ENCODE data around the gene UBE2J1.
"Not testable (repeated sequence)": the region's sequence is repeated elsewhere in the genome, so short reads cannot be mapped to it uniquely, and the experiment has no call there.

The UBE2J1 gene

GRCh38 chr6:89324304-89324703 lies 28.2 kb downstream of the UBE2J1 start:
- DNase-seq (ENCODE audit: extremely low spot score, insufficient read length, low read depth) (no peak), FAIRE-seq (no peak)

DNA sequence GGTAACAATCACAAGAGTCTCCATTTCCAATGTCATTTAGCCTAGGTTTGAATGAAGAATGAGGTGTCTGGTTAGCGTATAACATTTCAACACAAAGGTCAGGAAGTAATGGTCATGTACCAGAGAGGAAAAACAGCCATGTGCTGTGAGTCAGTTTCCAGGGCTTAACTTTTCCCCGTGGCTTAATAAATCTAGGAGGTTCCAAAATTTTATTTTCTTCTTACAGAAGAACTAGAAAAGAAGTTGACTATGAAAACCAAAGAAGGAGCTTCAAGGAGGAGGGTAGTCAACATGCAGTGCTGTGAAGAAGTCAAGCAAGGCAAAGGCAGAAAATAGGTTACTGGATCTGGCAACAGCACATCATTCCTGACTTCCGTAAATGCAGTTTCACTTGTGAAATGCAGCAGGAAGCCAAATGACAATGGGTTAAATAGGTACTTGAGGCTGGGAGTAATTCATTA lies 29.0 kb downstream of the UBE2J1 start:
- DNase-seq (ENCODE audit: extremely low spot score, insufficient read length, low read depth) = no peak
- FAIRE-seq = no peak

GRCh38 chr6:89321131-89321970 lies 31.2 kb downstream of the UBE2J1 start:
- peak; percentile 66 for FAIRE-seq
- no peak for DNase-seq (ENCODE audit: extremely low spot score, insufficient read length, low read depth)

GRCh38 chr6:89320012-89320559 lies 32.4 kb downstream of the UBE2J1 start:
- DNase-seq (ENCODE audit: extremely low spot score, insufficient read length, low read depth) (no peak), FAIRE-seq (no peak)

- FAIRE-seq (no peak), DNase-seq (ENCODE audit: extremely low spot score, insufficient read length, low read depth) (no peak)
Observed at GRCh38 chr6:89317067-89317466, 35.5 kb downstream of the UBE2J1 start.

- FAIRE-seq = no peak
- DNase-seq (ENCODE audit: extremely low spot score, insufficient read length, low read depth) = no peak
Observed at GRCh38 chr6:89315249-89315885, 37.2 kb downstream of the UBE2J1 start, which contains the start of gene GABRR2. TSS of gene GABRR2 (minus strand) at chr6:89315299. CDS start at chr6:89315165, 134 bp downstream.

DNA sequence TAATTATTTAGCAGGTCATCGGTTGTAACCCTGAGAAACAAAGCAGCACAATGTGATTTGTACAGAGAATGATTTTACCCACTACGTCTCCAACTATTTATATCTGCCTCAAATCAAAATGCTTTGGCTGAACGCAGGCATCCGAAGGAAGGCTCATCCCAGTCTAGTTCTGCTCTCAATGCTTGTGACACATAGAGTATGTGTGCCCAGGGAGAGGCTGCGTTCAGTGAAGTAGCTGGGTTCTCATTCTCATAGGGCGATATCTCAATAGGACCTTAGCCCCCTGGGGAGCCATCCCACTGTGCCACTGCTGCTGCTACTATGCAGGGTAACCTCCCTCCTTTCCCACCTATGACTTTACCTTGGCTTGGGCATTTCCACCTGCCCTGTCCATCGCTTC lies 37.8 kb downstream of the UBE2J1 start:
- FAIRE-seq = no peak
- no peak for DNase-seq (ENCODE audit: extremely low spot score, insufficient read length, low read depth)

DNA sequence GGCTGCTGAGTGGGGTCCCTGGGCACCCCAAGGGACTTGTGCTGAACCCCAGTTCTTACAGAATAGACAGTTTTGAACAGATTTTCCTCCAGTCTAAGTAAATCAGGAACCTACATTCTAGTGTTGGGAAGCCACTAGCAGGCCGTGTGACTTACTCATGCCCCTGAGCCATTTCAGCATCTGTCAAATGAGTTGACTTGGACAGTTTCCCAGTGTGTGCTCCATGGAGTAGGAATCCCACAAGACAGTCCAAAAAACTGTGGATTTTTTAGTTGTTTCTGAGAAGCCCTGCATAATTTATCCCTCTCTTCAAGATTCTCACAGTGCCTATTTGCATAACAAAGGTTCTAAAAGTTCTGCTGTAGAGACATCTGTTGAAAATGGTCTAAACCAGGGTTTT lies 39.5 kb downstream of the UBE2J1 start:
- no peak for FAIRE-seq
- no peak for DNase-seq (ENCODE audit: extremely low spot score, insufficient read length, low read depth)

- no peak for FAIRE-seq
- DNase-seq (ENCODE audit: extremely low spot score, insufficient read length, low read depth) = no peak
Observed at GRCh38 chr6:89311853-89312531, 40.5 kb downstream of the UBE2J1 start.

DNA sequence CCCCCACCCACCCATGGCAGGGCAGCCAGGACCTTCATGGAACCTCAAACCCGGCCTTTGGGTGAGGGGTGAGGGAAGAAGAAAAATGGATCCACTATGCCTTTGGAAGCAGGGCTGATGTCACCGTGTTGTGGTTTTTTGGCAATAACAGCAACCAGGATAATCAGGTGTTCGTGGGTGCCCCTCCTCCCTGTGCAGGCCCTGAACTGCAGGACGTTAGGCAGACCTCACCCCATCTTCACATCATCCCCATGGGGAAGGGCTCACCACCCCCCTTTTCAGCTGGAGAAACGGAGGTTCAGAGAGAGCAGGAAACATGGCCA lies 41.0 kb downstream of the UBE2J1 start:
- no peak for DNase-seq (ENCODE audit: extremely low spot score, insufficient read length, low read depth)
- FAIRE-seq = no peak

GRCh38 chr6:89310929-89311328 lies 41.6 kb downstream of the UBE2J1 start:
- FAIRE-seq = no peak

DNA sequence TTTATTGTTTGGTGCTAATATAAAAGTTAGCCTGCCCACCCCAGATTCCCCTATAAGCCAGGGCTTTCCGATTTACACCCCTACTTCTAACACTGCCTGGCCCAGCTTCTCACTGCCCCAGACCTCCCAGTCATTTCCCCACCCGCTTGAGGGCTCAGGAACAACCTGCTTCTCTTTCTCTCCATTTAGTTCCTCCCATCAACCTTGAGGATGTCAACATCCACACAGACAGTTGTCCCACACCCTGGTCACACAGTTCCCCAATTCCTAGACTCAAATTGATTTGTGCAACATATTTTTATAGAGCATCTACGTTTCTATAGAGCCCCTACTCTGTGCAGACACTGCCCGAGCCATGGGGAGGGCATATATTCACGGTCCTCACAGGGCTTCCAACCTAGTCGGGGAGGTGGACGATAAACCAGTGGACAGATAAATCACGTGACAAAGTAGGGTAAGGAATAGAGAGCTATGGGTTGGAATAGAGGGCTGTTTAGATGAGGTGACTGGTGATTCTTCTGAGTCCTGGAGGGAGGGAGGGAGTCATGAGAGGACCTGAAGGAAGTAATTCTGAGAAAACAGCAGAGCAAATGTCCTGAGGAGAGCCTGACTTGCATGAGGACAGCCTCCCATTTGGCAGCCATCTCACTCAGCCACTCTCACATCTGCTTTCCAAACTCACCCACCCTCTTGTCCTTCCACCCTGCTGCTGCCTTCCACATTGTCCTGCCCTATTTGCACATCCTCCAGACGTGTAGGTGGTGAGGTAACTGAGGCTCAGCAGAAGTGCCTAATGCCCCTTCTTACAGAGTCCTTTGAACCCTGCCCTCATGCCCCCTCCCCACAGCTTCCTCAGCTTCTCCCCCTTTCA lies 43.8 kb downstream of the UBE2J1 start:
- FAIRE-seq = no peak

More at GRCh38 chr6:89310929-89311328, 41.6 kb downstream of the UBE2J1 start:
- no peak for DNase-seq (ENCODE audit: extremely low spot score, insufficient read length, low read depth)

DNA sequence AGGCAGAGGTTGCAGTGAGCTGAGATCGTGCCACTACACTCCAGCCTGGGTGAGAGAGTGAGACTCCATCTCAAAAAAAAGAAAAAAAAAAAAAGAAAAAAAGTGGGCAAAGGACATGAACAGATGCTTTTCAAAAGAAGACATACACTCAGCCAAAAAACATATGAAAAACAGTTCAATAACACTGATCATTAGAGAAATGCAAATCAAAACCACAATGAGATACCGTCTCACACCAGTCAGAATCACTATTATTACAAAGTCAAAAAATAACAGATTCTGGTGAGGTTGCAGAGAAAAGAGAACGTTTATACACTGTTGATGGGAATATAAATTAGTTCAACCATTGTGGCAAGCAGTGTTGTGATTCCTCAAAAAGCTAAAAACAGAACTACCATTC lies 48.0 kb downstream of the UBE2J1 start:
- not testable (repeated sequence) for FAIRE-seq; DNase-seq (ENCODE audit: extremely low spot score, insufficient read length, low read depth)

More for the DNA sequence above, 43.8 kb downstream of the UBE2J1 start:
- DNase-seq (ENCODE audit: extremely low spot score, insufficient read length, low read depth) = no peak

- DNase-seq (ENCODE audit: extremely low spot score, insufficient read length, low read depth) (no peak), FAIRE-seq (no peak)
Observed at GRCh38 chr6:89302936-89303335, 49.6 kb downstream of the UBE2J1 start.

DNA sequence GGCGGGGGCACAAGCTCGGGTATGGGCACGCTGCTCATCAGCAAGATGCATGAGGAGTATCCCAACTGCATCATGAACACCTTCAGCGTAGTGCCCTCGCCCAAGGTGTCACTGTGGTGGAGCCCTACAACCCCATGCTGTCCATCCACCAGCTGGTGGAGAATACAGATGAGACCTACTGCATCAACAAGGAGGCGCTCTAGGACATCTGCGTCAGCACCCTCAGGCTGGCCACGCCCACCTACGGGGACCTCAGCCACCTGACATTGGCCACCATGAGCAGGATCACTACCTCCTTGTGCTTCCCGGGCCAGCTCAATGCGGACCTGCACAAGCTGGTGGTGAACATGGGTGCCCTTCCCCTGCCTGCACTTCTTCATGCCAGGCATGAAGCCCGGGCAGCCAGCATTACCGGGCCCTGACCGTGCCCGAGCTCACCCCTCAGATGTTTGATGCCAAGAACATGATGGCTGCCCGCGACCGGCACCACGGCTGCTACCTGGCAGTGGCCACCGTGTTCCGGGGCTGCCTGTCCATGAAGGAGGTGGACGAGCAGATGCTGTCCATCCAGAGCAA lies 50.2 kb downstream of the UBE2J1 start:
- FAIRE-seq (no peak), DNase-seq (ENCODE audit: extremely low spot score, insufficient read length, low read depth) (no peak)

DNA sequence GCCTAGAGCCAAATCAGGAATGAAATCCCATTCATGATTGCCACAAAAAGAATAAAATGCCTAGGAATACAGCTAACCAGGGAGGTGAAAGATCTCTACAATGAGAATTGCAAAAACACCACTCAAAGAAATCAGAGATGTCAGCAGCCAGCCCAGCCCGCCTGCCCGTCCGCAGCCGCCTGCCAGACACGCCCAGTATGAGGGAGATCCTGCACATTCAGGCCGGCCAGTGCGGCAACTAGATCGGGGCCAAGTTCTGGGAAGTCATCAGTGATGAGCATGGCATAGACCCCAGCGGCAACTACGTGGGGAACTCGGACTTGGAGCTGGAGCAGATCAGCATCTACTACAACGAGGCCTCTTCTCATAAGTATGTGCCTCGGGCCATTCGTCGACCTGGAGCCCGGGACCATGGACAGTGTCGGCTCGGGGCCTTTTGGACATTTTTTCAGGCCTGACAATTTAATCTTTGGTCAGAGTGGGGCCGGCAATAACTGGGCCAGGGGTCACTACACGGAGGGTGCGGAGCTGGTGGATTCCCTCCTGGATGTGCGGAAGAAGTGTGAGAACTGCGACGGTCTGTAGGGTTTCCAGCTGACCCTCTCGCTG lies 50.8 kb downstream of the UBE2J1 start:
- FAIRE-seq (no peak), DNase-seq (ENCODE audit: extremely low spot score, insufficient read length, low read depth) (no peak)

- FAIRE-seq (no peak), DNase-seq (ENCODE audit: extremely low spot score, insufficient read length, low read depth) (no peak)
Observed at GRCh38 chr6:89299466-89299850, 53.1 kb downstream of the UBE2J1 start.

DNA sequence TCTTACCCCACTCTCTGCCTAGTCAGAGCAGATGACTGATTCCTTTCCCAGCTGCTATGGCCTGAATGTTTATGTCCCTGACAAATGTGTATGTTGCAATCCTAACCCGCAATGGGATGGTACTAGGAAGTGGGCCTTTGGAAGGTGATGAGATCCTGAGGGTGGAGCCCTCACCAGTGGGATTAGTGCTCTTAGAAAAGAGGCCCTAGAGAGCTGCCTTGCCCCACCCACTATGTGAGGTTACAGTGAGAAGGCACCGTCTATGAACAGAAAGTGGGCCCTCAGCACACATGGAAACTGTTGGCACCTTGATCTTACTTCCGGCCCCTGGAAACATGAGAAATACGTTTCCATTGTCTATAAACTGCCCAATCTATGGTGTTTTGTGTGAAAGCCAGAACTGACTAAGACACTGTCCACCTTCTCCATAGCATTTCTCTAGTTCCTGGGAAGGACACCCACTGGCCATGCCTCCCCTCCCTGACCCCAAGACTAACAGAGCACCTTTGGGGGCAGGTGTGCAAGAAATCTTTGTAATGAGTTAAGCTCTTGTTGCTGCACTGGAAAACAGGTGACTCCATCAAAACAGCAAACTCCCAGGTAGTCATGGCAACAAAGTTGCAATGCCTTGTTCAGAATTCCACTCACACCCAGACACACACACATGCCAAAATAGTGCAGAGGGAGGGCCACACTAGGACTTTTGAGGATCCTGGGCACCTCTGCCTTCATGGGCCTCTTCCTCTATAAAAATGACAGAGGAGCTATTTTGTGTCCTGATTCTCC lies 53.6 kb downstream of the UBE2J1 start:
- DNase-seq (ENCODE audit: extremely low spot score, insufficient read length, low read depth) (no peak), FAIRE-seq (peak; percentile 72)
